Cerebellar cortex (tissue), 1 donor: Measurements from ENCODE around the gene KCNJ16.

ENCODE experiments used
- DNase-seq: peaks from one replicate; pipeline ENCODE4 v3.0.0-alpha.2; 2015; ENCODE audit warnings: low spot score

KCNJ16 gene

DNA sequence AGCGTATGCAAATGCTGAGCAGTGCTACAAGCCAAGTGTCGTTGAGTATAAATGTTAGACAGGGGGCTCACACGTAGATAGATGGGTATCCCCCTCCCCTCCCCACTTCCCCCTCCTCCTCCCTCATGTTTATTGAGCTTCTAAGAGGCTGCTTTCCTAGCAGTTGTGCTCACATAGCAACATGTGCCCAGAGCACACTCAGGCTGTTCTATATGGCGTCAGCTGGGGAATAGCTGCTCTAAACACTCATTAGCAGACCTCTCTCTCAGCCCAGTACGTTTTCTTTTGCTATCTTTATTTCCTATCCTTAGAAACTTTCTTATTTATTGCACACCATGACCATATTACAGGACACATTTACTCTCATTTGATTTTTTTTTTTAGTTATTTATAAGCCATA, 96.1 kb downstream of the KCNJ16 start:
- peak; percentile 42 for DNase-seq

DNA sequence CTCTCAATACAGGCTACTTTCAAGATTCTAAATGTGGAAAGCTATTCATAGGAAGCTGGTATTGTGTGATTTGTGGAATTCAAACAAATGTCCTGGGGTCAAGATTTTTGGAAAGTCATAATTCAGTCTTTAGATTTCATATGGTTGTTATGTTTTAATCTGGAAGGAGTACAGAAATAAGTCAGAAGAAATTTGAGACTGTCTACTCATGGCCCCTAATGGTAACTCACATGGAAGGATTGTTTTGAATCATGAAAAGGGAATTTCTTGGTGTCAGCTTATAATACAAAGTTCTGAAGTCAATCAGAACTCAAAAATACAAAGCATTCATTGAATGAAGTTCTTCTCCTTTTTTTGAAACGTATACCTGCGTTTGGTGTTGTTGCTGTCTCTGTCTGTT, 97.4 kb downstream of the KCNJ16 start:
- no peak for DNase-seq

DNA sequence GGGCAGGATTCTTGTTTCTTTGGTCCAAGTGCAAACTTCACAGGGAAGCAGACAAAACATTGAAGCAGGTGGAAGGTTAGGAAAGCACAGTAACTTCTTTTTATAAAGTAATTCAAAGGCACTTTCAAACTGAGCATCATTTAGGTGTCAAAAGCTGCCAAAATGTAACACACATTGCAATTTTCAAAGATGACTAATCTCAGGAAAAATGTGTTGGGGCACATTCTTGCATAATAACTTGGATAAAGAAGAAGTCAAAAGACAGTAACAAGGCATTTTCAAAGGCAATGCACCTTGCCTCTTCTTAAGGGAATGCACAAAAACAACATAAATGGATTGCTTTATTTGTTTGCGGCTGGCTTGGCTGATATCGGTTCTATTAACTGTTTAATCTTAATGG, 97.9 kb downstream of the KCNJ16 start:
- no peak for DNase-seq

DNA sequence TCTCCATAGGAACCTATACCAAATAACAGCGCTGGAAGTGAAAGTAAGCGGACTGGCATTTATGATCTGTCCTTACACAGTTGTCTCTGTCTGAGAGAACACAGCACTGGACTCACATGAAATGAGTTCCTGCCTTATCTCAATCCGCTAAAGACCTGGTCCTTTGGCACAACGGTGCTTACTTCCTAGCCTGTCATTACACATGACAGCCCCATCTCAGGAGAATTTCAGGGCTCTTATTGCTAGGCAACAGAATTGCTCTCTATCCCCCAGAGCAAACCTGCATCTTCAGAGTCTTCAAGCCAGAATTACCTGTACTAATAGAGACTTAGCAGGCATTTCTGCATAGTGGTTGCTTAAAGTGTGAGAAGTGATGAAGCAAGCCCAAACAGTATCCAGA, 98.7 kb downstream of the KCNJ16 start:
- DNase-seq: no peak

DNA sequence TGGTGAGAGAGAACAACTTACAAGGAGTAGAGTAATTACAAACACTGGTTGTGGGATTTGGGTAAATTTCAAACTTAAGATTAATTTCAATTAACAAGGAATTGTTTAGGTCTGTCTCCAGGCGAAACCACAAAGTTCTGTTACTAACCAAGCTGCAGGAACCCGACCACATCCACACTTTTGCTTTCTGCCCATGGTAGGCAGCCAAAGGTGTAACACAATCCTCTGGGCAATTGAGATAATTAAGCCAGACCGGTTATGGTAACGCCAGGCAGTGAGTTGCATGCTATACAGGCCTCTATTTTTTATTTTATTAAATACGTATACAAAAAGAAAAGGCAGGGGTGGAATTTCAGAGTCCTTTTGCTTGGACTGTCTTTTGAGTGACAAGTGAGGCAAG, 106.4 kb downstream of the KCNJ16 start:
- no peak for DNase-seq

DNA sequence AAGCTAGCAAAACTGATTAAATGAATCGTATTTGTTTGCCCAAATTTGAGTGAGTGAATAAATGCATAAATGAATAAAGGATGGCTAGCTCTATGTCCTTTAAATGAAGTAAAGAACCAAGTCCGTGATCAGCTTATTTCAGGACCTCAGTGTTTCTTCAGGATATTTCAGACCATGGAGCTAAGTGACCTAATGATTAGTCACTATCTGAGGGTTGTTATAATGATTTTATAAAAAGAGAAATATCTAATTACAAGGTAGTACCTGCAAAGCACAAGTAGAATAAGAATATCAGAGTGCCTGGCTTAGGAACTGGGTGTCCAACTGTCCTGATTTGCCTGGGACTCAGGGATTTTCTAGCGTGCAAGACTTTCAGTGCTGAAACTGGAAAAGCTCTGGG, 106.8 kb downstream of the KCNJ16 start:
- DNase-seq: no peak

DNA sequence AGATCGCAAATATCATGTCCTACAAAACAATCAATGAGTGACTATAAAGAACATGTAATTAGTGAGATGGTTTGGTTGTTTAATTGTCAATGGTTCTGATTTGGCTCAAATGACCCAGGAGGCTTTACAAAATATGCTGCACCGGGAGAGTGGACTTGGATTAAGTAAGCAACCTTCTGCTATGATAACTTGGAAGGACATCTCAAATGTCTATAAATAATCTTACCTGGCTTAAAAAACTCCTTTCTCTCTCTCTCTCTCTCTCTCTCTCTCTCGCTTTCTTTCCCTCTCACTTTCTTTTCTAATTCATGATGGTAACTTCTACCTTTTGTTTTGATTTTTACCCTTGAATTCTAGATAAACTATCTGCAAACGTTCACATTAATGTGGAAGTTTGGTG, 108.5 kb downstream of the KCNJ16 start:
- DNase-seq: no peak

DNA sequence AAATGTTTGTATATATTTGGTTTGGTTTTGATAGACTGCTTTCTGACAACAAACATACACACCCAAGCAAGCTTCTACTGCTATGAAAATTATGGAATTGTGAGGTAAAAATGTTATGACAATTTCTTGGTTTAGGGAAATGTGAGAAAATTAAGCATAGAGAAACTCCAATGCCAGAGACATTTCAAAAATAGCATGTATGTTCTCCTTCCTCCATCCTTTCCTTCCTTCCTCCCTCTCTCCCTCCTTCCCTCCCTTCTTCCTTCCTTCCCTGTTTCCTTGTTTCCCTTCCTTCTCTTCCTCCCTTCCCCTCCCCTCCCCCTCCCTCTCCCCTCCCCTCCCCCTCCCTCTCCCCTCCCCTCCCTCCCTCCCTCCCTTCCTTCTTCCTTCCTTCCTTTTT, 109.2 kb downstream of the KCNJ16 start:
- DNase-seq: no peak

DNA sequence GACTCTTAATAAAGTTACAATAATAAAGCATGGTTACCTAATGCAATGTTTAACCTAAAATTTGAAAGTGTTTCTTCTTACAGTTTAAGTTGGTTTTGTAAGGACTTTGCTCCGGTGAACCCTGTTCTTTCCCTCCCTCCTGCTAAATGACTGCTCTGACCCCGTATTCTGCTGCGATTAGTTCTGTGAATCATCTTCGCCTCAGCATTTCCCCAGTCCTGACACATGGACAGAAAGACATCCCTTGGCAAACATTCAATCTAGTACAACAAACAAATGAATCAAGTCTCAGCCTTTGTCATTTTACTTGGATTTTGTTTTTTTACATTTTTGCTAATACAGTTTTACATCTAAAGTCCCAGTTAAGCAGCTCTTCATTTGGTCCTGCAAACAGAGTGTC, 109.7 kb downstream of the KCNJ16 start:
- no peak for DNase-seq
